Measurements from ENCODE around the gene DGCR8. TPM values are rescaled to one million over a fixed set of nuclear protein-coding genes. Genes with fewer than 3 reads are reported as not detected.
A peak's percentile ranks its signal among the peaks of the same experiment; 100 is the strongest.

Gene DGCR8
- total RNA-seq, 1 donor from 2014 or later = 29.1 TPM

GRCh38 chr22:20113551-20114310 is 33.7 kb downstream of the DGCR8 start:
- H3K9ac ChIP-seq = no peak overlapping the region
- TF ChIP-seq CTCF (IDR thresholded peaks at IDR 0.05) = no peak
- TF ChIP-seq EZH2phosphoT487 (IDR thresholded peaks at IDR 0.05) = no peak
- no peak for TF ChIP-seq EZH2 (IDR thresholded peaks at IDR 0.05)
- no peak overlapping the region for H3K4me3 ChIP-seq
- H3K27ac Mint-ChIP-seq = no peak overlapping the region
- H3K36me3 ChIP-seq = no peaks in the 10 kb centered on the region
- H3K4me3 Mint-ChIP-seq = peak overlapping the region; percentile 63
- H3K4me2 ChIP-seq = no peak overlapping the region
- peaks cover 7% of the 10 kb centered on the region for H3K27me3 Mint-ChIP-seq (ENCODE audit: insufficient read depth, low read depth)
- peaks cover 46% of the 10 kb centered on the region for H3F3A ChIP-seq (ENCODE audit: low read depth)
- no peaks in the 10 kb centered on the region for H3K27me3 ChIP-seq
- H3K9me3 ChIP-seq (ENCODE audit: low read depth) = no peaks in the 10 kb centered on the region
- H2AFZ ChIP-seq (replicated peaks) = no peak overlapping the region
- H4K20me1 ChIP-seq (ENCODE audit: low read depth) = peaks cover 34% of the 10 kb centered on the region
- peaks cover 2% of the 10 kb centered on the region for H3K9me3 Mint-ChIP-seq
- no peak overlapping the region for H3K27ac ChIP-seq
- peaks cover 11% of the 10 kb centered on the region for H3K4me1 Mint-ChIP-seq
- H3K36me3 Mint-ChIP-seq = peaks cover 13% of the 10 kb centered on the region
- peaks cover 8% of the 10 kb centered on the region for H3K4me1 ChIP-seq
- peaks cover 33% of the 10 kb centered on the region for H3K79me2 ChIP-seq (ENCODE audit: low read depth)
- DNase-seq (ENCODE audit: low spot score) = no peak

GRCh38 chr22:20114506-20115475 is 34.8 kb downstream of the DGCR8 start:
- no peak overlapping the region for H3K4me3 ChIP-seq
- no peaks in the 10 kb centered on the region for H3K27me3 ChIP-seq
- H3K36me3 ChIP-seq = peaks cover 3% of the 10 kb centered on the region
- Mint-ChIP-seq H3K36me3 (peaks cover 14% of the 10 kb centered on the region), H3K4me1 (peaks cover 19% of the 10 kb centered on the region), H3K27me3 (ENCODE audit: insufficient read depth, low read depth) (peaks cover 7% of the 10 kb centered on the region), H3K9me3 (peaks cover 2% of the 10 kb centered on the region), H3K4me3 (peak overlapping the region; percentile 93), H3K27ac (peak overlapping the region; percentile 11)
- H3K9ac ChIP-seq = no peak overlapping the region
- DNase-seq (ENCODE audit: low spot score) = no peak
- peaks cover 34% of the 10 kb centered on the region for H4K20me1 ChIP-seq (ENCODE audit: low read depth)
- no peak overlapping the region for H3K4me2 ChIP-seq
- TF ChIP-seq EZH2phosphoT487 (IDR thresholded peaks at IDR 0.05) = no peak
- no peak for TF ChIP-seq EZH2 (IDR thresholded peaks at IDR 0.05)
- TF ChIP-seq CTCF (IDR thresholded peaks at IDR 0.05) = no peak
- H2AFZ ChIP-seq (replicated peaks) = no peak overlapping the region
- H3K27ac ChIP-seq = no peak overlapping the region
- peaks cover 35% of the 10 kb centered on the region for H3F3A ChIP-seq (ENCODE audit: low read depth)
- H3K4me1 ChIP-seq = peaks cover 14% of the 10 kb centered on the region
- H3K9me3 ChIP-seq (ENCODE audit: low read depth) = no peaks in the 10 kb centered on the region
- peaks cover 44% of the 10 kb centered on the region for H3K79me2 ChIP-seq (ENCODE audit: low read depth)

- peak within 1 kb of the TSS; percentile 99 for H3K4me3 ChIP-seq
- H3K36me3 ChIP-seq = peaks cover 3% of the 10 kb centered on the region
- DNase-seq (ENCODE audit: low spot score) = peak; percentile 23
- H3K27me3 Mint-ChIP-seq (ENCODE audit: insufficient read depth, low read depth) = peaks cover 5% of the 10 kb centered on the region
- H2AFZ ChIP-seq (replicated peaks) = peak within 1 kb of the TSS; percentile 92
- peaks cover 2% of the 10 kb centered on the region for H3K9me3 Mint-ChIP-seq
- H3K9me3 ChIP-seq (ENCODE audit: low read depth) = no peaks in the 10 kb centered on the region
- peaks cover 15% of the 10 kb centered on the region for H3K36me3 Mint-ChIP-seq
- H3K27ac ChIP-seq = no peak within 1 kb of the TSS
- peaks cover 14% of the 10 kb centered on the region for H3K4me1 ChIP-seq
- peaks cover 24% of the 10 kb centered on the region for H3K4me1 Mint-ChIP-seq
- H4K20me1 ChIP-seq (ENCODE audit: low read depth) = peaks cover 38% of the 10 kb centered on the region
- peak within 1 kb of the TSS; percentile 93 for H3K4me3 Mint-ChIP-seq
- H3K9ac ChIP-seq = peak within 1 kb of the TSS; percentile 93
- peaks cover 54% of the 10 kb centered on the region for H3K79me2 ChIP-seq (ENCODE audit: low read depth)
- TF ChIP-seq EZH2phosphoT487 (IDR thresholded peaks at IDR 0.05) (no peak), EZH2 (IDR thresholded peaks at IDR 0.05) (no peak), CTCF (IDR thresholded peaks at IDR 0.05) (no peak)
- peak within 1 kb of the TSS; percentile 57 for H3K27ac Mint-ChIP-seq
- no peaks in the 10 kb centered on the region for H3K27me3 ChIP-seq
- peaks cover 29% of the 10 kb centered on the region for H3F3A ChIP-seq (ENCODE audit: low read depth)
- H3K4me2 ChIP-seq = peak within 1 kb of the TSS; percentile 93
These were observed 35.8 kb downstream of the DGCR8 start, which contains the start of gene RANBP1 for GRCh38 chr22:20115691-20116375. Gene RANBP1, plus strand, starts transcription at chr22:20116104. Its CDS starts 81 bp downstream, at chr22:20116185.

All from neural progenitor cell (in vitro differentiated cells).